Measurements from ENCODE around the gene HAND2. TPM values are rescaled to one million over a fixed set of nuclear protein-coding genes. Genes with fewer than 3 reads are reported as not detected.

The HAND2 gene
- total RNA-seq, 4 donors from 2014 or later: 4.2 to 29.2 (median 12.3) TPM

GRCh38 chr4:173519111-173520101 lies 10.6 kb downstream of the HAND2 start:
- ATAC-seq (ENCODE audit: low FRiP score): no peak
- TF ChIP-seq, protein P1, sequence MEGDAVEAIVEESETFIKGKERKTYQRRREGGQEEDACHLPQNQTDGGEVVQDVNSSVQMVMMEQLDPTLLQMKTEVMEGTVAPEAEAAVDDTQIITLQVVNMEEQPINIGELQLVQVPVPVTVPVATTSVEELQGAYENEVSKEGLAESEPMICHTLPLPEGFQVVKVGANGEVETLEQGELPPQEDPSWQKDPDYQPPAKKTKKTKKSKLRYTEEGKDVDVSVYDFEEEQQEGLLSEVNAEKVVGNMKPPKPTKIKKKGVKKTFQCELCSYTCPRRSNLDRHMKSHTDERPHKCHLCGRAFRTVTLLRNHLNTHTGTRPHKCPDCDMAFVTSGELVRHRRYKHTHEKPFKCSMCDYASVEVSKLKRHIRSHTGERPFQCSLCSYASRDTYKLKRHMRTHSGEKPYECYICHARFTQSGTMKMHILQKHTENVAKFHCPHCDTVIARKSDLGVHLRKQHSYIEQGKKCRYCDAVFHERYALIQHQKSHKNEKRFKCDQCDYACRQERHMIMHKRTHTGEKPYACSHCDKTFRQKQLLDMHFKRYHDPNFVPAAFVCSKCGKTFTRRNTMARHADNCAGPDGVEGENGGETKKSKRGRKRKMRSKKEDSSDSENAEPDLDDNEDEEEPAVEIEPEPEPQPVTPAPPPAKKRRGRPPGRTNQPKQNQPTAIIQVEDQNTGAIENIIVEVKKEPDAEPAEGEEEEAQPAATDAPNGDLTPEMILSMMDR (IDR thresholded peaks at IDR 0.05): no peak
- no peak for DNase-seq (ENCODE audit: low spot score)

DNA sequence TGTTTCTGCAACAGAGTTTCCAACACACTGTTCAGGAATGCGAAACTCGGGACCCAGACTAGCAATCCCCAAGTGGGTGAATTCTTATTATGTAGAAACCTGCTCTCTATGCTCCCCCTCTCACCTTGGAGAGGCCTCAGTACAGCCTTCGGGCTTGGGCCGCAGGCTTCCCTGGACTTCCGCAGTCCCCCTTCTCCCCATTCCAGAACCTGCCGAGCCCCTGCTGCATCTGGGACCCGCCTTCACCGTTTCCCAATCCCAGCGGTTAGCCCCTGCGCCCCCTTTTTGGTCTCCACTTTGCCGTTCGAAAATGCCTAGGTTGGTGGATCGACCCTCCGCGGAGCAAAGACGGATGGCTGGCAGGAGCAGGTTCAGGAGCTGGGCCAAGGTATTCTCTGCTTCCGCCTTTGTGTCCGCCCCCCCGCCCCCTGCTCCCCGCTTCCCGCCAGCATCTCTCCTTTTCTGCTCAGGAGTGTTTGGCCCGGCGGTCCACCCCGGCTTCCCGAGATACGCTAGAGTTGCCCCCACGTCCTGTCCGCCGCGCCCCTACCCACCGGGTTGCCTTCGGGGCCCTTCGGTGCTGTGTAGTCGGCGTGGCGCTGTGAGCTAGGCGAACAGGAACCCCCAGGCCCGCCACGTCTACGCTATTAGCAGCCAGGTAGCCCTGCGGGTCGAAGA lies 11.5 kb downstream of the HAND2 start:
- TF ChIP-seq, protein P1 (IDR thresholded peaks at IDR 0.05): no peak
- DNase-seq (ENCODE audit: low spot score): no peak
- ATAC-seq (ENCODE audit: low FRiP score): peak; percentile 30

DNA sequence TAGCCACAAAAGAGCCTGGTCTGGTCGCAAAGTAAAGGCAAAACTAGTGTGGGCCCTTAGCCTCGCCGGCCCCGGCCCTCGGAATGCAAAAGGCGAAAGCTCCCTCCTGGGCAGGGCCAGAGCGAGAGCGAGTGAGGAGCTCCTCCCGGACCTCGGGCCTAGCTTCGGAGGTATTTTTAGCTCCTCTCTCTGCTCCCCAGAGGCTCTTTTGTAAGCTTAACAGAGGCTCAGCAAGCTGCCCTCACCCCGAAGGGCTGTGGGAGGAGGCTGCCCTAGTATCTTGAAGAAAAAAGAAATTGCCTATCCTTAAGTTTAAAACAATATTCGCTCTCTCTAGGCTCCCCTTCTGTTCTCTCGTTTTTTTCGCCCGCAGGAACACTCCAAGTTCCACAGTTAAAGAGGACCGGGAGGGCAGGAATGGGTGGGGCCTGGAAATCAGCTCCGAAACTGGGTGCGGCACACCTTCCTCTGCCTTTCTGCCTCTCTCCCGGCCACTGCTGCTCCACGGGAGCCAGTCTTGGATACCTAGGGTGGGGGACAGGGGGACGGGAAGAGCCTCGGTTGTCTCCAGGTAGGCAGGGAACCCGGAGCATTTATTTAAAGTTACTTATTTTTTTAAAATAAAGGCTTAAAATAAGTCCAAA lies 12.1 kb downstream of the HAND2 start:
- TF ChIP-seq, protein P1 (IDR thresholded peaks at IDR 0.05): no peak
- no peak for DNase-seq (ENCODE audit: low spot score)
- no peak for ATAC-seq (ENCODE audit: low FRiP score)

- TF ChIP-seq, protein P1 (IDR thresholded peaks at IDR 0.05): no peak
- no peak for DNase-seq (ENCODE audit: low spot score)
- ATAC-seq (ENCODE audit: low FRiP score): peak; percentile 65
Observed at GRCh38 chr4:173516621-173517524, 13.2 kb downstream of the HAND2 start.

DNA sequence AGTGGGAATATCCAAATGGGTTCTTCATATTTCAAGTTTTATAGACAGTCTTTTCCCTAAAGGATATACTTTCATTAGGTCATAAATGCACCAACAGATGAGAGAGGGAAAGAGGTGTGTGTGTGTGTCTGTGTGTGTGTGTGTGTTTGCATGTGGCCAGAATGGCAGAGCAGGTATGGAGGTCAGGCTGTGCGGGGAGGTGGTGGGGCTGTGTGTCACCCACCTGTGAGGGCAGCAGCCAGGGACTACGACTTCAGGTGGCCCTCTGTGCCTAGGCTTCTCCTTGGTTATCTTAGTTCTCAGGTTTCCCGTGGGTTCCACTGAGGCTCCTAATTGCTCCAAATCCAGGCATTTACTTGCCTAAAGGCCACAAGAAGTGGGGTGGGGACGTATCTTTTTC lies 14.6 kb downstream of the HAND2 start:
- TF ChIP-seq, protein P1 (IDR thresholded peaks at IDR 0.05): no peak
- ATAC-seq (ENCODE audit: low FRiP score): no peak
- no peak for DNase-seq (ENCODE audit: low spot score)

- TF ChIP-seq, protein P1 (IDR thresholded peaks at IDR 0.05): no peak
- DNase-seq (ENCODE audit: low spot score): no peak
- ATAC-seq (ENCODE audit: low FRiP score): no peak
Observed at GRCh38 chr4:173514641-173515217, 15.3 kb downstream of the HAND2 start.
